Right lobe of liver (tissue), 4 donors: ENCODE measurements around the gene SERHL2.
"Not testable (repeated sequence)": the region's sequence is repeated elsewhere in the genome, so short reads cannot be mapped to it uniquely, and the experiment has no call there.

Experiments used
- CTCF ChIP-seq, 4 donors: fragments of 200-600 bp in 3 of 4; fragments of 450-650 bp in 1 of 4; IDR thresholded peaks; one replicate each; pipeline versions ENCODE4 v1.5.1 to v1.8.0; 2016 to 2022; ENCODE audit warnings: antibody characterized with exemption in 4 of 4, mild to moderate bottlenecking in 2 of 4
- POLR2A ChIP-seq: fragments of 450-650 bp; IDR thresholded peaks from one replicate; pipeline ENCODE4 v1.6.1; 2017; ENCODE audit warnings: antibody characterized with exemption, mild to moderate bottlenecking
- donor health status: DM: no; HTN: no; CAD: no.
- donor health status: DM: no; HTN: no; CAD: no.
- donor health status: DM: no; HTN: yes; CAD: no.

GRCh38 chr22:42539236-42539771 is 14.5 kb upstream of the SERHL2 start:
- not testable (repeated sequence) for TF ChIP-seq CTCF (IDR thresholded peaks at IDR 0.05); POLR2A
